K562 (cell line): Measurements from ENCODE around the gene NPDC1. TPM values are rescaled to one million over a fixed set of nuclear protein-coding genes. Genes with fewer than 3 reads are reported as not detected.

Experiments
- CCNT2 ChIP-seq: IDR thresholded peaks from 2 replicates; pipeline ENCODE4 v1.6.1; 2011; ENCODE audit warnings: borderline replicate concordance, low read depth, mild to moderate bottlenecking, moderate library complexity, mixed read lengths, low read length; ENCODE audit not compliant: insufficient read length; ENCODE audit errors: extremely low read depth
- CREM ChIP-seq: IDR thresholded peaks from 2 replicates; pipeline ENCODE4 v1.6.1; 2014; ENCODE audit warnings: antibody characterized with exemption, low read depth
- MCM2 ChIP-seq: fragments of 450-650 bp; IDR thresholded peaks from 2 replicates; pipeline ENCODE4 v1.6.1; 2017; ENCODE audit warnings: low read depth, mild to moderate bottlenecking
- NCOA1 ChIP-seq: fragments of 450-650 bp; IDR thresholded peaks from 2 replicates; pipeline ENCODE4 v1.6.1; 2016; ENCODE audit warnings: low read depth
- NCOA2 ChIP-seq, 2 experiments: fragments of 450-650 bp; IDR thresholded peaks; 2 replicates each; pipeline ENCODE4 v1.6.1; 2018; ENCODE audit warnings: mild to moderate bottlenecking in 2 of 2, moderate library complexity in 1 of 2; ENCODE audit not compliant: partially characterized antibody in 2 of 2
- NFYB ChIP-seq: IDR thresholded peaks from 2 replicates; pipeline ENCODE4 v1.6.1; 2011; ENCODE audit warnings: mild to moderate bottlenecking, moderate library complexity; ENCODE audit not compliant: insufficient read length; ENCODE audit errors: extremely low read depth
- NR2C1 ChIP-seq, 2 experiments: fragments of 450-650 bp; IDR thresholded peaks; 2 replicates each; pipeline ENCODE4 v1.6.1; 2017; ENCODE audit warnings: mild to moderate bottlenecking in 2 of 2, antibody characterized with exemption in 1 of 2, inconsistent platforms in 1 of 2, missing compliant biosample characterization in 1 of 2, missing genetic modification characterization in 1 of 2
- SMAD3 ChIP-seq: fragments of 450-650 bp; formaldehyde crosslinking; conservative IDR thresholded peaks from 2 replicates; pipeline ENCODE4 v1.4.0; 2020; ENCODE audit warnings: mild to moderate bottlenecking
- SRSF7 ChIP-seq: fragments of 200-400 bp; formaldehyde crosslinking; optimal IDR thresholded peaks from 2 replicates; pipeline ENCODE3; 2017; ENCODE audit warnings: mild to moderate bottlenecking, low read depth, low read length
- TCF15 ChIP-seq: fragments of 250-450 bp; sonication (Bioruptor Pico); IDR thresholded peaks from 2 replicates; pipeline ENCODE4 v1.8.0; 2022; ENCODE audit warnings: moderate library complexity, mild to moderate bottlenecking, inconsistent platforms
- TOE1 ChIP-seq, 2 experiments: fragments of 450-650 bp in 1 of 2; sonication (generic) in 1 of 2; formaldehyde crosslinking in 1 of 2; IDR thresholded peaks; 2 replicates each; pipeline versions ENCODE4 v1.7.1 to v1.8.0; 2016 to 2022; ENCODE audit warnings: borderline replicate concordance in 2 of 2, mild to moderate bottlenecking in 2 of 2, antibody characterized with exemption in 1 of 2, inconsistent platforms in 1 of 2, low read depth in 1 of 2, missing genetic modification reagents in 1 of 2, moderate library complexity in 1 of 2
- XRCC5 ChIP-seq: fragments of 200-400 bp; formaldehyde crosslinking; IDR thresholded peaks from 2 replicates; pipeline ENCODE4 v1.6.1; 2017; ENCODE audit warnings: low read depth, mild to moderate bottlenecking, low read length
- ZBTB11 ChIP-seq, 3 experiments: fragments of 200-800 bp in 1 of 3; fragments of 250-450 bp in 1 of 3; fragments of 450-650 bp in 1 of 3; sonication (Bioruptor Pico) in 1 of 3; sonication (Bioruptor generic) in 1 of 3; formaldehyde crosslinking in 1 of 3; IDR thresholded peaks; 2 replicates each; pipeline versions ENCODE4 v1.6.1 to v1.8.0; 2016 to 2022; ENCODE audit warnings: mild to moderate bottlenecking in 2 of 3, missing genetic modification characterization in 2 of 3, missing compliant biosample characterization in 1 of 3, moderate library complexity in 1 of 3
- ZFP91 ChIP-seq: sonication (generic); formaldehyde crosslinking; IDR thresholded peaks from 2 replicates; pipeline ENCODE4 v1.8.0; 2022; ENCODE audit warnings: mild to moderate bottlenecking, missing genetic modification reagents
- ZNF282 ChIP-seq: sonication (generic); formaldehyde crosslinking; IDR thresholded peaks from 2 replicates; pipeline ENCODE4 v1.8.1; 2023; ENCODE audit warnings: missing genetic modification reagents
- ZNF324 ChIP-seq: fragments of 250-450 bp; sonication (Bioruptor Pico); IDR thresholded peaks from 2 replicates; pipeline ENCODE4 v1.4.0; 2020; ENCODE audit warnings: mild to moderate bottlenecking
- ZNF398 ChIP-seq: fragments of 250-450 bp; sonication (Bioruptor Pico); IDR thresholded peaks from 2 replicates; pipeline ENCODE4 v1.8.0; 2021; ENCODE audit warnings: moderate library complexity, mild to moderate bottlenecking, inconsistent platforms
- ZNF41 ChIP-seq: fragments of 250-450 bp; sonication (Bioruptor Pico); conservative IDR thresholded peaks from 2 replicates; pipeline ENCODE4 v1.4.0; 2020; ENCODE audit warnings: mild to moderate bottlenecking
- ZNF699 ChIP-seq: fragments of 250-450 bp; sonication (Bioruptor Pico); IDR thresholded peaks from 2 replicates; pipeline ENCODE4 v1.8.0; 2021; ENCODE audit warnings: mild to moderate bottlenecking, moderate library complexity; ENCODE audit not compliant: insufficient replicate concordance
- ZNF75A ChIP-seq: fragments of 450-650 bp; formaldehyde crosslinking; IDR thresholded peaks from 2 replicates; pipeline ENCODE4 v1.4.0; 2020; ENCODE audit warnings: mild to moderate bottlenecking
- polyA plus RNA-seq, 8 experiments: library from polyadenylated mRNA; depleted of rRNA in 4 of 8; stranded (reverse) in 5 of 8; unstranded in 3 of 8; fragments of >200 nt; fragmentation: Nextera tagmentation in 2 of 8; fragmentation: Illumina TruSeq in 1 of 8; extraction: Ambion mirVana in 2 of 8; extraction: Trizol in 1 of 8; gene quantifications; 2 replicates each; pipeline versions ENCODE4 v1.2.1 to v1.2.3, GENCODE V29; 2011 to 2014; ENCODE audit warnings: inconsistent platforms in 1 of 8, missing spikeins in 1 of 8
- total RNA-seq, 7 experiments: library from RNA; depleted of rRNA in 6 of 7; stranded (reverse); fragments of >200 nt in 6 of 7; fragmentation: Illumina TruSeq in 2 of 7; extraction: Trizol in 2 of 7; gene quantifications; 2 replicates each; pipeline versions ENCODE4 v1.2.1 to v1.2.3, GENCODE V29; 2011 to 2021; ENCODE audit warnings: low replicate concordance in 1 of 7

Gene NPDC1
- total and polyA plus RNA-seq, 9 of the 15 experiments (the other 6 are each of a cell fraction or from before 2014, with no cell fraction given): 0.06 to 2.1 (median 0.53) TPM; not detected in 3

- TF ChIP-seq NR2C1 (IDR thresholded peaks at IDR 0.05): no peak; the same call in 1 of the 2 replicates
- TF ChIP-seq NR2C1 (tag; IDR thresholded peaks at IDR 0.05): no peak
- no peak for TF ChIP-seq MCM2
- no peak for TF ChIP-seq ZNF398 (CRISPR knock-in tag)
- TF ChIP-seq ZBTB11 (CRISPR knock-in tag; IDR thresholded peaks at IDR 0.05): no peak
- peak; percentile 51 for TF ChIP-seq CCNT2
- TF ChIP-seq NFYB: no peak
- no peak for TF ChIP-seq ZNF324
- TF ChIP-seq ZFP91 (CRISPR knock-in tag): no peak
- TF ChIP-seq NCOA2 (IDR thresholded peaks at IDR 0.05; ENCODE audit: partially characterized antibody in 2 of 2): no peak
- TF ChIP-seq TCF15: no peak
- TF ChIP-seq XRCC5: no peak
- TF ChIP-seq NCOA1: no peak
- no peak for TF ChIP-seq TOE1 (IDR thresholded peaks at IDR 0.05; ENCODE audit: borderline replicate concordance)
- TF ChIP-seq TOE1 (CRISPR knock-in tag; IDR thresholded peaks at IDR 0.05; ENCODE audit: borderline replicate concordance, low read depth): no peak
- no peak for TF ChIP-seq ZNF75A
- TF ChIP-seq SMAD3 (CRISPR knock-in tag): no peak
- TF ChIP-seq ZNF282 (CRISPR knock-in tag): no peak
- no peak for TF ChIP-seq ZNF699 (CRISPR knock-in tag)
- TF ChIP-seq CREM: peak; percentile 75
- TF ChIP-seq ZNF41 (CRISPR knock-in tag): no peak
- no peak for TF ChIP-seq SRSF7
Measured at GRCh38 chr9:137021979-137022661, 23.9 kb downstream of the NPDC1 start (continued).
